MCF 10A (cell line): ENCODE measurements around the gene BIRC2. TPM values are rescaled to one million over a fixed set of nuclear protein-coding genes. Genes with fewer than 3 reads are reported as not detected.
A peak's percentile ranks its signal among the peaks of the same experiment; 100 is the strongest.

Source experiments
- BruUV-seq: library from RNA; stranded (reverse); fragments of 400-500 nt; replicated peaks from 2 replicates; lab custom pipeline; 2021; lab: Mats Ljungman, UMichigan
- CTCF ChIA-PET: fragments of 300-600 bp; sonication (Branson Sonifier 250); formaldehyde crosslinking; extraction: SDS; loops from one replicate; lab custom pipeline; 2021; ENCODE audit warnings: antibody characterized with exemption, inconsistent platforms; lab: Yijun Ruan, JAX
- POLR2A ChIA-PET: fragments of 300-600, 350-650 bp; sonication (Branson Sonifier 250); formaldehyde crosslinking; extraction: SDS; loops from one replicate; lab custom pipeline; 2020; ENCODE audit warnings: antibody characterized with exemption, inconsistent platforms; lab: Yijun Ruan, JAX
- DNase-seq: peaks from one replicate; pipeline ENCODE4 v3.0.0-alpha.2; 2018; ENCODE audit not compliant: unreplicated experiment
- H3K27ac Mint-ChIP-seq: one replicate; pipeline ENCODE4 v1.8.0; 2022; ENCODE audit warnings: mild to moderate bottlenecking, low read depth, mixed read lengths; ENCODE audit not compliant: unreplicated experiment
- H3K27me3 Mint-ChIP-seq: one replicate; pipeline ENCODE4 v1.8.0; 2022; ENCODE audit warnings: mixed read lengths; ENCODE audit not compliant: insufficient read depth, unreplicated experiment
- H3K36me3 Mint-ChIP-seq: one replicate; pipeline ENCODE4 v1.8.0; 2022; ENCODE audit warnings: mild to moderate bottlenecking, moderate library complexity, mixed read lengths; ENCODE audit not compliant: insufficient read depth, unreplicated experiment
- H3K4me1 Mint-ChIP-seq: one replicate; pipeline ENCODE4 v1.8.0; 2022; ENCODE audit warnings: mixed read lengths; ENCODE audit not compliant: insufficient read depth, unreplicated experiment
- H3K4me3 Mint-ChIP-seq: one replicate; pipeline ENCODE4 v1.8.0; 2022; ENCODE audit warnings: mild to moderate bottlenecking, moderate library complexity, mixed read lengths; ENCODE audit not compliant: unreplicated experiment
- H3K9me3 Mint-ChIP-seq: one replicate; pipeline ENCODE4 v1.8.0; 2022; ENCODE audit warnings: mixed read lengths; ENCODE audit not compliant: unreplicated experiment
- CTCF ChIP-seq: fragments of 200-600 bp; IDR thresholded peaks from one replicate; pipeline ENCODE4 v1.8.0; 2022; ENCODE audit warnings: antibody characterized with exemption, mild to moderate bottlenecking; ENCODE audit not compliant: unreplicated experiment
- intact Hi-C: fragments of 100-400 bp; cut with micrococcal nuclease; formaldehyde crosslinking; loops from 2 replicates; pipeline ENCODE4 v1.14.1; 2022
- total RNA-seq: library from RNA; stranded (reverse); gene quantifications from 2 replicates; pipeline ENCODE4 v1.2.3, GENCODE V29; 2022

Gene BIRC2
- total RNA-seq, 1 experiment from 2014 or later = 50.0 TPM

- intact Hi-C loops = no loop called here
- no TSS peak for BruUV-seq
- POLR2A ChIA-PET = interaction anchor here (0.6 to 9.8 kb wide), 10 partner anchors 10 to 201 kb away, joined by 3 to 274 read pairs (median 4); no protein-coding TSS in a partner anchor
- peaks cover 80% of the 10 kb centered on the region for H3K36me3 Mint-ChIP-seq
- H3K9me3 Mint-ChIP-seq = no peaks in the 10 kb centered on the region
- H3K27ac Mint-ChIP-seq = peak overlapping the region; percentile 99
- peak overlapping the region; percentile 85 for H3K4me3 Mint-ChIP-seq
- CTCF ChIA-PET = interaction anchor here (0.6 to 14.7 kb wide), 9 partner anchors 9 to 461 kb away, joined by 3 to 239 read pairs (median 4); no protein-coding TSS in a partner anchor
- H3K27me3 Mint-ChIP-seq = no peaks in the 10 kb centered on the region
- no peak for TF ChIP-seq CTCF
- H3K4me1 Mint-ChIP-seq = peaks cover 40% of the 10 kb centered on the region
- no peak for DNase-seq
These were observed 26.8 kb upstream of the BIRC2 start for GRCh38 chr11:102320188-102320587.

GRCh38 chr11:102320679-102321078, 26.3 kb upstream of the BIRC2 start:
- peaks cover 85% of the 10 kb centered on the region for H3K36me3 Mint-ChIP-seq
- CTCF ChIA-PET = interaction anchor here (0.8 to 14.7 kb wide), 8 partner anchors 15 to 293 kb away, joined by 3 to 239 read pairs (median 3); no protein-coding TSS in a partner anchor
- H3K4me1 Mint-ChIP-seq = peaks cover 40% of the 10 kb centered on the region

GRCh38 chr11:102322560-102322959, 24.5 kb upstream of the BIRC2 start:
- no peaks in the 10 kb centered on the region for H3K27me3 Mint-ChIP-seq
- no peaks in the 10 kb centered on the region for H3K9me3 Mint-ChIP-seq
- peak overlapping the region; percentile 85 for H3K4me3 Mint-ChIP-seq
- TF ChIP-seq CTCF = no peak
- intact Hi-C loops = no loop called here
- H3K4me1 Mint-ChIP-seq = peaks cover 33% of the 10 kb centered on the region
- H3K27ac Mint-ChIP-seq = peak overlapping the region; percentile 57
- no TSS peak for BruUV-seq
- peaks cover 98% of the 10 kb centered on the region for H3K36me3 Mint-ChIP-seq
- DNase-seq = no peak
- POLR2A ChIA-PET = interaction anchor here (0.9 to 9.8 kb wide), 6 partner anchors 11 to 29 kb away, joined by 3 to 274 read pairs (median 6); no protein-coding TSS in a partner anchor
- CTCF ChIA-PET = interaction anchor here (0.6 to 14.7 kb wide), 3 partner anchors 17 to 39 kb away, joined by 5 to 239 read pairs (median 7); no protein-coding TSS in a partner anchor

More at GRCh38 chr11:102320679-102321078, 26.3 kb upstream of the BIRC2 start:
- intact Hi-C loops = no loop called here
- Mint-ChIP-seq H3K27ac (peak overlapping the region; percentile 99), H3K9me3 (no peaks in the 10 kb centered on the region), H3K27me3 (no peaks in the 10 kb centered on the region), H3K4me3 (peak overlapping the region; percentile 85)
- DNase-seq = no peak
- BruUV-seq = no TSS peak
- TF ChIP-seq CTCF = no peak
- POLR2A ChIA-PET = interaction anchor here (0.6 to 9.8 kb wide), 13 partner anchors 10 to 201 kb away, joined by 3 to 274 read pairs (median 4); no protein-coding TSS in a partner anchor

- POLR2A ChIA-PET = interaction anchor here (1.1 to 2.2 kb wide), 4 partner anchors 18 to 55 kb away, joined by 3 to 12 read pairs (median 8); no protein-coding TSS in a partner anchor
- Mint-ChIP-seq H3K36me3 (peaks cover 100% of the 10 kb centered on the region), H3K9me3 (no peaks in the 10 kb centered on the region), H3K4me3 (peak overlapping the region; percentile 33), H3K4me1 (peaks cover 31% of the 10 kb centered on the region), H3K27me3 (no peaks in the 10 kb centered on the region), H3K27ac (no peak overlapping the region)
- BruUV-seq = no TSS peak
- CTCF ChIA-PET = interaction anchor here (1.6 kb wide), 1 partner anchor 35 kb away, joined by 13 read pairs; no protein-coding TSS in a partner anchor
- intact Hi-C loops = no loop called here
- TF ChIP-seq CTCF = no peak
- peak; percentile 61 for DNase-seq
These were observed 23.3 kb upstream of the BIRC2 start for GRCh38 chr11:102323542-102324251.
